PFSK-1 (cell line): ENCODE results near the gene SIGLEC7.

ENCODE experiments used
- FOXP2 ChIP-seq: optimal IDR thresholded peaks from 2 replicates; pipeline ENCODE3; 2011; ENCODE audit warnings: borderline replicate concordance, control low read depth, inconsistent platforms; ENCODE audit not compliant: insufficient read depth; ENCODE audit errors: extremely low read length, extremely low read depth
- POLR2AphosphoS5 ChIP-seq: IDR thresholded peaks from 2 replicates; pipeline ENCODE4 v1.6.1; 2012; ENCODE audit warnings: low read depth, mild to moderate bottlenecking, control low read depth, low read length, moderate library complexity
- SIN3A ChIP-seq: IDR thresholded peaks from 2 replicates; pipeline ENCODE4 v1.6.1; 2012; ENCODE audit warnings: mild to moderate bottlenecking, low read length, moderate library complexity, borderline replicate concordance; ENCODE audit not compliant: insufficient read depth
- TAF1 ChIP-seq: IDR thresholded peaks from 2 replicates; pipeline ENCODE4 v1.6.1; 2012; ENCODE audit warnings: low read length, control low read depth, borderline replicate concordance; ENCODE audit not compliant: insufficient read depth
- TF ChIP-seq, protein P1 (sequence below), 2 experiments: IDR thresholded peaks; 2 replicates each; pipeline versions ENCODE4 v1.6.1 to v1.8.0; 2011 to 2012; ENCODE audit warnings: low read depth in 2 of 2, low read length in 2 of 2, control low read depth in 1 of 2, inconsistent platforms in 1 of 2, mild to moderate bottlenecking in 1 of 2, moderate library complexity in 1 of 2; ENCODE audit not compliant: insufficient read depth in 1 of 2

DNA sequence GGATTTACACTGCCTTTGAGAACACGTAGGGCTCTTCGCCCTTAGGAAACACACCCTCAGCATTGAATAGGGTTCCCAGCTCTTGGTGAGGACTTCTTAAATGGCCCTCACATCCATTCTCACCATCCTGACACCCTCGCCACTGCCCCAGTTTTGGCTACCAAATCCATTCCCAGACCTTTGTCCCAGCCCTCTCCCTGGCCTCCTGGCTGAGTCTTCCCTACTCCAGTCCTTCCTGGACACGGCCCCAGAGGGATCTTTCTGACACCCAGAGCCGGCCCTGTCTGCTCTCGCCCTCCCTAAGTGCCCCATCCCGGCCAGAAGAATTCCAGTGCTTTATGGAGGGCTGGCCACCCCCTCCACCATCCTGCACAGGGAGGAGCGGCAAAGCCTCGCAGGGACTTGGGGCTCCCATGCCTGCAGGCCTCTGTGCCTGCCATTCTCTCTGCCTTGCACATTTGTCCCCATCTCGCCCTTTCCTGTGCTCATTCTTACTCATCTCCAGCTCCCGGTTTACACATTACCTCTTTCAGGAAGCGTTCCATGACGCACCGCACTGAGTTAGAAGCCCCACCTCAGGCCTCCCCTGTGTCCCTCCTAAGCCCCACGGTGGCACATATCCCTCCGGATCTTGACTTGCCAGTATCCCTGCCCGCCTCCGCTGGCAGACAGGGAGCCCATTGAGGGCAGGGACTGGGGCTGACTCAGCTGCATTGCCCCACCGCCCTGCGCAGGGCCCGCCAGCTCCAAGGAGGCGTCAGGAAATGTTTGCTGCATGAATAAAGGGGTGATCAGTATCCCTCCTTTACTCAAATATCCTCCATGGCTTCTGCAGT, 48.4 kb upstream of the SIGLEC7 start:
- TF ChIP-seq POLR2AphosphoS5, result no peak
- TF ChIP-seq SIN3A, result no peak
- TF ChIP-seq TAF1, result no peak
- TF ChIP-seq, protein P1, sequence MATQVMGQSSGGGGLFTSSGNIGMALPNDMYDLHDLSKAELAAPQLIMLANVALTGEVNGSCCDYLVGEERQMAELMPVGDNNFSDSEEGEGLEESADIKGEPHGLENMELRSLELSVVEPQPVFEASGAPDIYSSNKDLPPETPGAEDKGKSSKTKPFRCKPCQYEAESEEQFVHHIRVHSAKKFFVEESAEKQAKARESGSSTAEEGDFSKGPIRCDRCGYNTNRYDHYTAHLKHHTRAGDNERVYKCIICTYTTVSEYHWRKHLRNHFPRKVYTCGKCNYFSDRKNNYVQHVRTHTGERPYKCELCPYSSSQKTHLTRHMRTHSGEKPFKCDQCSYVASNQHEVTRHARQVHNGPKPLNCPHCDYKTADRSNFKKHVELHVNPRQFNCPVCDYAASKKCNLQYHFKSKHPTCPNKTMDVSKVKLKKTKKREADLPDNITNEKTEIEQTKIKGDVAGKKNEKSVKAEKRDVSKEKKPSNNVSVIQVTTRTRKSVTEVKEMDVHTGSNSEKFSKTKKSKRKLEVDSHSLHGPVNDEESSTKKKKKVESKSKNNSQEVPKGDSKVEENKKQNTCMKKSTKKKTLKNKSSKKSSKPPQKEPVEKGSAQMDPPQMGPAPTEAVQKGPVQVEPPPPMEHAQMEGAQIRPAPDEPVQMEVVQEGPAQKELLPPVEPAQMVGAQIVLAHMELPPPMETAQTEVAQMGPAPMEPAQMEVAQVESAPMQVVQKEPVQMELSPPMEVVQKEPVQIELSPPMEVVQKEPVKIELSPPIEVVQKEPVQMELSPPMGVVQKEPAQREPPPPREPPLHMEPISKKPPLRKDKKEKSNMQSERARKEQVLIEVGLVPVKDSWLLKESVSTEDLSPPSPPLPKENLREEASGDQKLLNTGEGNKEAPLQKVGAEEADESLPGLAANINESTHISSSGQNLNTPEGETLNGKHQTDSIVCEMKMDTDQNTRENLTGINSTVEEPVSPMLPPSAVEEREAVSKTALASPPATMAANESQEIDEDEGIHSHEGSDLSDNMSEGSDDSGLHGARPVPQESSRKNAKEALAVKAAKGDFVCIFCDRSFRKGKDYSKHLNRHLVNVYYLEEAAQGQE (IDR thresholded peaks at IDR 0.05; ENCODE audit: insufficient read depth in 1 of 2, low read depth in 2 of 2, low read length in 2 of 2), result no peak
- TF ChIP-seq FOXP2, result no peak
